Subcutaneous adipose tissue (tissue), 4 donors: ENCODE data around the gene CFAP74. TPM values are rescaled to one million over a fixed set of nuclear protein-coding genes. Genes with fewer than 3 reads are reported as not detected.

Experiments
- total RNA-seq, 4 donors: library from RNA; depleted of rRNA; stranded (reverse); fragments of >200 nt; gene quantifications; one replicate each; pipeline ENCODE4 v1.1.0, GENCODE V29; 2016
- TF ChIP-seq, protein P1 (sequence below): fragments of 450-650 bp; IDR thresholded peaks from one replicate; pipeline ENCODE4 v1.5.1; 2016; ENCODE audit warnings: low read depth, mild to moderate bottlenecking, control low read depth, antibody characterized with exemption, moderate library complexity

The CFAP74 gene, protein sequence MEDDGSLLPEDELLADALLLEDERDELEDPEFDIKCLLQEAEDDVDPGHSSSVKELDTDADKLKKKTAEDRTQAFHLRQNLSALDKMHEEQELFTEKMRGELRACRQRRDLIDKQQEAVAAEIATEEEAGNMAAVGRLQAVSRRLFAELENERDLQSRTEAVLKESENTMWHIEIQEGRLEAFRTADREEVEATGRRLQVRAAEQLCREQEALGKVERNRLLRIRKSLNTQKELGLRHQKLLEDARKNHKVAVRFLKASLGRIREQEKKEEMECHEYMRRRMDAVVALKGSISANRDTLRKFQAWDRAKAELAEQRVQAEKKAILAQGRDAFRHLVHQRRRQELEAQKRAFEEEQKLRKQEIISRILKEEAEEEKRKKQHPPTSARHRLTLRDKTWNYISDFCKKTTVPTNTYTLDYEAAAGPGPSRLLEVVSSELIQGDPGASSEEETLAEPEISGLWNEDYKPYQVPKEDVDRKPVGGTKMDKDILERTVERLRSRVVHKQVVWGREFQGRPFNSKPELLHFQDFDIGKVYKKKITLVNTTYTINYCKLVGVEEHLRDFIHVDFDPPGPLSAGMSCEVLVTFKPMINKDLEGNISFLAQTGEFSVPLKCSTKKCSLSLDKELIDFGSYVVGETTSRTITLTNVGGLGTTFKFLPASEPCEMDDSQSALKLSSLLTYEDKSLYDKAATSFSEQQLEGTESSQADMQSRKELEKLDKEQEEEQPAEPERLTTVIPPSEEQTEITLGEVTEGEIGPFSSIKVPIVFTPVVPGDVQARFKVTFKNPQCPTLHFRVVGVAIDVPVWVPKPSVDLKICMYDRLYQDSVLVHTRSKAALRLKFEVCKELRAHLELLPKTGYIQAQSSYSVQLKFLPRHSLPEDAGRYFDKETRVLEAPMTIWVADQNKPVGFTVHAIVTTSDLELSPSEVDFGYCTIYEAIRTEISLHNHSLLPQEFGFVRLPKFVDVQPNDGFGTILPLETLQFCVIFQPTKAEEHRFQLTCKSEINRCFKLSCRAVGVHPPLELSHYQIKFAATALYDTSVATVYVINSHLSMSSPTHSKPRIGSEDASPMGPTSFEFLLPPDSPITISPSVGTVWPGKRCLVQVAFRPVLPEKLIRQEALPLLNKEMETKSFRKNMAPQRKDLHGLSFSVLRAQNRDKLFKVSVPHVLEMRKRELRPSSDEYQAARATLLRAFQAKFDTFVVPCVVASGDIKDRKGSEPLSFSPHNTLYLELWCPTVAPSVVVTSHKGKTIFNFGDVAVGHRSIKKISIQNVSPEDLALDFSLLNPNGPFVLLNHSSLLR (N-terminal part only)
- total RNA-seq, result under 1 TPM in 1 of 4 donors, not detected in 3; 0.16 TPM

DNA sequence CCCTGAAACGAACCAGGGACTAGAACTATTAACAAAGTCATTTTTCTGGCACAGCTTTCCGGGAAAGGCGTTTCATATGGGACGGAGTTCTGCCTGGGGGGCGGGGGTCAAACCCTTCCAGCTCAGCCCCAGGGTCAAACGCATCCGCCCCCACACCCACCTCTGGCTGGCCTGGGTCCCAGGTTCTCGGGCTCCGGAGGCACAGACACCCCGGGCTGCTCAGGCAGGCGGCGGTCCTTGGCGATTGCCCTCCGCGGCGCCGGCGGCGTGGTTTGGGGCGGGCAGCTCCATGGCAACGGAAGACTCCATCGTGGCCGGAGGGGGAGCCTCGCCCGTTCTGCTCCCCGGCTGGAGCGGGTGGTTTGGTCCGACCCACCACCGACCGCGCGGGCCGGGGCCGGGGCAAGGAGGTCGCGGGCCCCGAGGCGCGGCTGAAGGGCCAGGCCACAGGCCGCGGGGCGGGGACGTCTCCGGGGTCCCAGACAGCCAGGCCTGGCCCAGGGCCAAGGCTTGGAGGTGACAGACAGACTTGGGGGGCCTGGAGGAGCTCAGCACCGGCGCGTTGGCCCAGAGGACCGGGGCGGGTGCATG lies at the start of gene CFAP74:
Gene CFAP74, minus strand, starts transcription at position 246 of the 591 bp plus-strand sequence. CDS start 12,830 bp downstream, outside the sequence.
- TF ChIP-seq, protein P1, sequence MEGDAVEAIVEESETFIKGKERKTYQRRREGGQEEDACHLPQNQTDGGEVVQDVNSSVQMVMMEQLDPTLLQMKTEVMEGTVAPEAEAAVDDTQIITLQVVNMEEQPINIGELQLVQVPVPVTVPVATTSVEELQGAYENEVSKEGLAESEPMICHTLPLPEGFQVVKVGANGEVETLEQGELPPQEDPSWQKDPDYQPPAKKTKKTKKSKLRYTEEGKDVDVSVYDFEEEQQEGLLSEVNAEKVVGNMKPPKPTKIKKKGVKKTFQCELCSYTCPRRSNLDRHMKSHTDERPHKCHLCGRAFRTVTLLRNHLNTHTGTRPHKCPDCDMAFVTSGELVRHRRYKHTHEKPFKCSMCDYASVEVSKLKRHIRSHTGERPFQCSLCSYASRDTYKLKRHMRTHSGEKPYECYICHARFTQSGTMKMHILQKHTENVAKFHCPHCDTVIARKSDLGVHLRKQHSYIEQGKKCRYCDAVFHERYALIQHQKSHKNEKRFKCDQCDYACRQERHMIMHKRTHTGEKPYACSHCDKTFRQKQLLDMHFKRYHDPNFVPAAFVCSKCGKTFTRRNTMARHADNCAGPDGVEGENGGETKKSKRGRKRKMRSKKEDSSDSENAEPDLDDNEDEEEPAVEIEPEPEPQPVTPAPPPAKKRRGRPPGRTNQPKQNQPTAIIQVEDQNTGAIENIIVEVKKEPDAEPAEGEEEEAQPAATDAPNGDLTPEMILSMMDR, result no peak

- TF ChIP-seq, protein P1, result no peak
Measured at GRCh38 chr1:2053217-2053616, 49.6 kb upstream of the CFAP74 start.

GRCh38 chr1:2052756-2053155 lies 49.2 kb upstream of the CFAP74 start:
- TF ChIP-seq, protein P1, result no peak

GRCh38 chr1:2052054-2052679 lies 48.6 kb upstream of the CFAP74 start:
- TF ChIP-seq, protein P1, result no peak

DNA sequence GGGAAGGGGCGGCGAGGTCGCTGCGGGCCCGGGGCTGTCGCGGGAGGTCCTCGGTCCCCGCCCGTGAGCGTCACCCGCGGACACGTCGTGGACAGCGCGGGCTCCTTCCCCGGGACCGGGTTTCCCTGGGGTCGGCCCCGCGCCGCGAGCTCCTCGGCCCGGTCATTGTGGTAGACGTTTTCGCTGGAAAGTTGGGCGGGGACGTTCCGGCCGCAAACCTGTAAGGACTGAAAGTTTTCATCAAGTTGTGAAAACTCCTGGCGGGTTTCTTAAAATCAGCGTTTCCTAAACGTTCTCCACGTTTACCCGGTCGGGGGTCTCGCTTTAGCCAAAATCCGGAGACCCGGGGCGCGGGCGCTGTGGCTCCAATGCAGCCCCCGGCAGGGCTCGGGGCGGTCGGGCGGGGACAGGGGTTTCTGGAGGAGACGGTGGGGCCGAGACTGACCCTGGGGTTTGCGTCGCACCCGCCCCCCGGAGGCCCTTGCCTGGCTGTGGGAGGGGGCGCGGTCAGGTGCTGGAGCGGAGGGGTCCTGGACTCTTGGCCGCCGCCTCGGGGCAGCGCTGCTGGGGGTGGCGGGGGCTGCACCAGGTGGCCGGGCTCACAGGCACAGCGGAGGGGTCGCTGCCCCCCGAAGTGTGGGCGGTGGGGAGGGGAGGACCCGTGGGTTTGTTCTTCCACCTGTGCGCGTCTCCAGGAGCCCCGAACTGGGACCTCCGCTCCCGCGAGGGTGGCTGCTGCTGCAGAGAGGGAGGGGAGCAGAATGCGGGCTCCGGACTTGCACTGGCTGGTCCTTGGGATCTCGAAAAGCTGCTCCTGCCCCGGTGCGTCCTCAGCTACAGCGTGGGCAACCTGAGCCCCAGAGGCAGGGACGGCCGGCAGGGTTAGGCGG lies 47.5 kb upstream of the CFAP74 start:
- TF ChIP-seq, protein P1, result no peak

- TF ChIP-seq, protein P1, result no peak
Measured at GRCh38 chr1:2050461-2050792, 46.8 kb upstream of the CFAP74 start.
